Uterus (tissue), 4 donors: ENCODE measurements around the gene IP6K1. TPM values are rescaled to one million over a fixed set of nuclear protein-coding genes. Genes with fewer than 3 reads are reported as not detected.

ENCODE experiments used
- DNase-seq, 2 donors: peaks; one replicate each; pipeline ENCODE4 v3.0.0-alpha.2; 2019 to 2020
- H3K27ac ChIP-seq, 2 donors: fragments of 200-600 bp; sonication (generic); 1 replicate in 1 of 2; 2 replicates in 1 of 2; pipeline ENCODE4 v1.5.1; 2016 to 2018
- H3K27me3 ChIP-seq, 2 donors: fragments of 200-600 bp; sonication (generic); one replicate each; pipeline ENCODE4 v1.5.1; 2018 to 2019; ENCODE audit warnings: control low read depth in 1 of 2
- H3K36me3 ChIP-seq, 2 donors: fragments of 200-600 bp; sonication (generic); one replicate each; pipeline ENCODE4 v1.5.1; 2019; ENCODE audit warnings: control low read depth in 1 of 2
- H3K4me1 ChIP-seq, 2 donors: fragments of 200-600 bp; sonication (generic); one replicate each; pipeline ENCODE4 v1.5.1; 2018 to 2019; ENCODE audit warnings: control low read depth in 1 of 2
- H3K4me3 ChIP-seq, 2 donors: fragments of 200-600 bp; sonication (generic); 1 replicate in 1 of 2; 2 replicates in 1 of 2; pipeline ENCODE4 v1.5.1; 2018 to 2019; ENCODE audit warnings: mild to moderate bottlenecking in 1 of 2
- H3K9me3 ChIP-seq, 2 donors: fragments of 200-600 bp; sonication (generic); one replicate each; pipeline ENCODE4 v1.5.1; 2019; ENCODE audit warnings: control low read depth in 1 of 2
- POLR2A ChIP-seq, 2 donors: fragments of 450-650 bp; IDR thresholded peaks; one replicate each; pipeline ENCODE4 v1.6.1; 2016; ENCODE audit warnings: antibody characterized with exemption in 2 of 2, mild to moderate bottlenecking in 1 of 2, moderate library complexity in 1 of 2
- intact Hi-C: fragments of 100-400 bp; cut with DNase I; formaldehyde crosslinking; loops from one replicate; pipeline ENCODE4 v1.15.1; 2023; ENCODE audit warnings: low total_unique reads
- microRNA-seq: library from miRNA; unstranded; fragments of <30 nt; microRNA quantifications from one replicate; pipeline ENCODE4, GENCODE V29; 2016; ENCODE audit warnings: borderline microRNAs expressed, borderline replicate concordance
- small RNA-seq: library from RNA; depleted of rRNA; stranded (forward); fragments of <200 nt; gene quantifications from one replicate; pipeline ENCODE3, GENCODE V24; 2016
- total RNA-seq, 4 donors: library from RNA; depleted of rRNA in 3 of 4; stranded (reverse); fragments of >200 nt in 3 of 4; gene quantifications; one replicate each; pipeline versions ENCODE4 v1.1.0 to v1.2.4, GENCODE V29; 2014 to 2023
- TF ChIP-seq, protein P1 (sequence below), 4 experiments: fragments of 200-600 bp in 2 of 4; fragments of 450-650 bp in 2 of 4; sonication (generic) in 2 of 4; IDR thresholded peaks; one replicate each; pipeline ENCODE4 v1.5.1; 2016 to 2019; ENCODE audit warnings: antibody characterized with exemption in 4 of 4, mild to moderate bottlenecking in 2 of 4, moderate library complexity in 1 of 4
- donor health status: DM: yes; HTN: yes; CAD: no.

IP6K1 gene
- total RNA-seq, 4 donors from 2014 or later: 41.8 to 58.4 (median 50.9) TPM

DNA sequence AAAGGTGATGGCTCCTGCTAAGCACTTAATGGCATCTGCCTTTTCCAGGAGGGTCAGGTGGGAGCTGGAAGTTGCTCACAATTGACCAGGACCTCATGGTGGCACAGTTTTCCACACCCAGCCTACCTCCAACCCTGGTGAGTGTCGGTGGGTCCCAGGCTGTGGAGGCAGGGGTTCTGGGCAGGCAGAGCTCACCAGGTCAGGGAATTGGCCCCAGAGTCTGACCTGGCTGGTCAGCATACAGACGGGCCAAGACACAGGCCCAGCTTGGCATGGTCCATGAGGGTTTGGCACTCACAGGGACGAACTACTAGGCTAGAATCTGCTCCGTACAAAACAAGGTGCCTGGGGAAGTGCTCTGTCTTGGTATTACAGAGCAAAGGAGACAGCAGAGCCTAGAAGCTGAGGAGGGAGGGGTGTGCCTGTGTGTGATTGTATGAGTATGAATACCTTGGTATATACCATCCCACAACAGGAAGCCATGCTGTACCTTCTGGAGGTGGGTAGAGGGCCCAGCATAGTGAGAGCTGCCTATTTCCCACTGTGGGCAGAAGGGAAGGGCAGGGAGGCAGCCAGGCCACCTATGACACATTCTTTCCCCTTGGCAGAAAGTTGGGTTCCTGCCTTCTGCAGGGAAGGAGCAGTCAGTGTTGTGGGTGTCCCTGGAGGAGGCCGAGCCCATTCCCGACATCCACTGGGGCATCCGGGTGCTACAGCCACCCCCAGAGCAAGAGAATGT is 105.7 kb downstream of the IP6K1 start:
- intact Hi-C loops: no loop called here
- Histone ChIP-seq H3K4me1 (no peaks in the 10 kb centered on the region), H3K27me3 (no peaks in the 10 kb centered on the region), H3K27ac (no peak overlapping the region), H3K4me3 (no peak overlapping the region), H3K36me3 (no peaks in the 10 kb centered on the region), H3K9me3 (no peaks in the 10 kb centered on the region)
- TF ChIP-seq POLR2A (IDR thresholded peaks at IDR 0.05): no peak
- TF ChIP-seq, protein P1, sequence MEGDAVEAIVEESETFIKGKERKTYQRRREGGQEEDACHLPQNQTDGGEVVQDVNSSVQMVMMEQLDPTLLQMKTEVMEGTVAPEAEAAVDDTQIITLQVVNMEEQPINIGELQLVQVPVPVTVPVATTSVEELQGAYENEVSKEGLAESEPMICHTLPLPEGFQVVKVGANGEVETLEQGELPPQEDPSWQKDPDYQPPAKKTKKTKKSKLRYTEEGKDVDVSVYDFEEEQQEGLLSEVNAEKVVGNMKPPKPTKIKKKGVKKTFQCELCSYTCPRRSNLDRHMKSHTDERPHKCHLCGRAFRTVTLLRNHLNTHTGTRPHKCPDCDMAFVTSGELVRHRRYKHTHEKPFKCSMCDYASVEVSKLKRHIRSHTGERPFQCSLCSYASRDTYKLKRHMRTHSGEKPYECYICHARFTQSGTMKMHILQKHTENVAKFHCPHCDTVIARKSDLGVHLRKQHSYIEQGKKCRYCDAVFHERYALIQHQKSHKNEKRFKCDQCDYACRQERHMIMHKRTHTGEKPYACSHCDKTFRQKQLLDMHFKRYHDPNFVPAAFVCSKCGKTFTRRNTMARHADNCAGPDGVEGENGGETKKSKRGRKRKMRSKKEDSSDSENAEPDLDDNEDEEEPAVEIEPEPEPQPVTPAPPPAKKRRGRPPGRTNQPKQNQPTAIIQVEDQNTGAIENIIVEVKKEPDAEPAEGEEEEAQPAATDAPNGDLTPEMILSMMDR (IDR thresholded peaks at IDR 0.05): no peak
- DNase-seq: no peak

DNA sequence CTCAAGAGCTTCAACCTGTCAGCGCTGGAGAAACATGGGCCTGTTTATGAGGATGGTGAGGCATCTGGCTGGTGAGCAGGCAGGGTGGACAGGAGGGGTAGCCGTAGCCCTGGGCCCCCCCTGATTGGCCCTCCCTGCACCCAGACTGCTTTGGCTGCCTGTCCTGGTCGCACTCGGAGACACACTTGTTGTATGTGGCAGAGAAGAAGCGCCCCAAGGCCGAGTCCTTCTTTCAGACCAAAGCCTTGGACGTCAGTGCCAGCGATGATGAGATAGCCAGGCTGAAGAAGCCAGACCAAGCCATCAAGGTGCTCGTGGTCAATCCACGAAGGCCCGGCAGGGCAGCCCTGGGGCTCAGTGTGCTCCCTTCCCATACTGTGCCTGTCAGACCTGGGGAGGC is 110.4 kb downstream of the IP6K1 start:
- Histone ChIP-seq H3K4me1 (peaks cover 0 to 8% of the 10 kb centered on the region in 2 donors), H3K36me3 (no peaks in the 10 kb centered on the region), H3K4me3 (no peak overlapping the region), H3K9me3 (no peaks in the 10 kb centered on the region), H3K27ac (no peak overlapping the region), H3K27me3 (no peaks in the 10 kb centered on the region)
- intact Hi-C loops: no loop called here
- no peak for TF ChIP-seq POLR2A (IDR thresholded peaks at IDR 0.05)
- TF ChIP-seq, protein P1 (IDR thresholded peaks at IDR 0.05): no peak
- DNase-seq: no peak

DNA sequence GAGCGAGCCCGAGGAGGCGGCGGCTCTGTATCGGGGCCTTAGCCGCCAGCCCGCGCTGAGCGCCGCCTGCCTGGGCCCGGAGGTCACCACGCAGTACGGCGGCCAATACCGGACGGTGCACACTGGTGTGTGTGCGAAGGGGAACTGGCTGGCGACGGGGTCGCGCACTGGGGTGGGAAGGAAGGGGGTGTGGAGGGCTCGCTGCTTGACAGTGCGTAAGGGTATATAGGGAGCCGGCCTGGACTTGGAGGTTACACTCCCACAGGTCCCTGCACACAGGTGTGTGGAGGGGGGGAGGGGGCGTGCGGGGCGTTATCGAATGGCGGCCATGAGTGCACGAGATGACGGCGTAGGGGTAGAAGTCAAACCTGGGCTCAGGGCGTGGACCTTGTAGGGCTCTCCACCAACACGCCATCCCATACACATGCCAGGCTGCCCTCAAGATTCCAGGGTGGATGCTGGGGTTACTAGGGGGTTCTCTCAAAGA is 111.8 kb downstream of the IP6K1 start:
- peak in 1 of 2 donors; percentile 40 for DNase-seq
- H3K27ac ChIP-seq: peak overlapping the region; percentile 67 to 93
- peak overlapping the region; percentile 65 to 68 for H3K4me3 ChIP-seq
- no peak for TF ChIP-seq POLR2A (IDR thresholded peaks at IDR 0.05)
- TF ChIP-seq, protein P1 (IDR thresholded peaks at IDR 0.05): peak in 1 of 4 experiments; percentile 3
- no peaks in the 10 kb centered on the region for H3K36me3 ChIP-seq
- intact Hi-C loops: no loop called here
- no peaks in the 10 kb centered on the region for H3K27me3 ChIP-seq
- peaks cover 0 to 8% of the 10 kb centered on the region in 2 donors for H3K4me1 ChIP-seq
- H3K9me3 ChIP-seq: no peaks in the 10 kb centered on the region

Small RNA genes lying within 50 kb of the gene (microRNA-seq; reads per million reads assigned to microRNA genes)
- not detected for gene MIR5193

Small RNA genes lying within 50 kb of the gene (small RNA-seq; reads per million reads assigned to genes)
- gene AMIGO3 (not detected), gene COX6CP14 (not detected)

Other genes starting within 250 kb of the IP6K1 start
- under 1 TPM; 0.29 to 0.95 (median 0.60) TPM for gene BSN, start 232.1 kb downstream of the IP6K1 start, total RNA-seq
- 10 to 100 TPM; 35.3 to 78.7 (median 61.4) TPM for gene APEH, start 112.2 kb downstream of the IP6K1 start, total RNA-seq
- gene MST1, start 97.1 kb downstream of the IP6K1 start, total RNA-seq: 10 to 100 TPM in 2 of 4 donors, 1 to 10 TPM in 1, not detected in 1; 5.1 to 11.5 (median 10.4) TPM
- gene RNF123, start 97.0 kb downstream of the IP6K1 start, total RNA-seq: 10 to 100 TPM; 10.9 to 47.3 (median 25.3) TPM
- gene AMIGO3, start 66.9 kb downstream of the IP6K1 start, total RNA-seq: not detected
- gene GMPPB, start 62.6 kb downstream of the IP6K1 start, total RNA-seq: 10 to 100 TPM in 3 of 4 donors, 1 to 10 TPM in 1; 7.7 to 44.8 (median 27.1) TPM
- 1 to 10 TPM in 1 of 4 donors, under 1 TPM in 1, not detected in 2; 0.41 to 1.6 TPM for gene CDHR4, start 13.3 kb upstream of the IP6K1 start, total RNA-seq
- 10 to 100 TPM in 1 of 4 donors, 1 to 10 TPM in 3; 3.1 to 16.7 (median 6.6) TPM for gene INKA1, start 16.7 kb upstream of the IP6K1 start, total RNA-seq
- 100 to 1,000 TPM in 1 of 4 donors, 10 to 100 TPM in 3; 21.3 to 114 (median 63.0) TPM for gene UBA7, start 27.4 kb upstream of the IP6K1 start, total RNA-seq
- gene TRAIP, start 70.0 kb upstream of the IP6K1 start, total RNA-seq: 10 to 100 TPM in 1 of 4 donors, 1 to 10 TPM in 3; 1.5 to 17.4 (median 4.0) TPM
- under 1 TPM in 1 of 4 donors, not detected in 3; 0.28 TPM for gene CAMKV, start 83.4 kb upstream of the IP6K1 start, total RNA-seq
- gene MST1R, start 117.3 kb upstream of the IP6K1 start, total RNA-seq: 1 to 10 TPM in 2 of 4 donors, under 1 TPM in 2; under 0.01 to 4.9 (median 1.5) TPM
- 1 to 10 TPM; 1.0 to 9.3 (median 5.2) TPM for gene MON1A, start 143.3 kb upstream of the IP6K1 start, total RNA-seq
- 100 to 1,000 TPM in 2 of 4 donors, 10 to 100 TPM in 2; 63.2 to 143 (median 116) TPM for gene RBM6, start 153.6 kb upstream of the IP6K1 start, total RNA-seq